Stimulated activated CD4-positive, alpha-beta T cell treated with anti-CD3 and anti-CD28 coated beads, TNF-alpha, amount 100 ng/mL, for 4 hours (primary cell): Measurements from ENCODE around the gene HMG20A.

Source experiments
- DNase-seq, 3 experiments: peaks; one replicate each; pipeline ENCODE4 v3.0.0-alpha.2; 2020; ENCODE audit warnings: low read depth in 3 of 3

The HMG20A gene

GRCh38 chr15:77517579-77517978 lies 96.9 kb downstream of the HMG20A start:
- no peak for DNase-seq

- no peak for DNase-seq
These were observed 97.8 kb downstream of the HMG20A start for GRCh38 chr15:77518458-77518857.

GRCh38 chr15:77519540-77519939 lies 98.9 kb downstream of the HMG20A start:
- DNase-seq, result no peak

GRCh38 chr15:77521206-77521605 lies 100.5 kb downstream of the HMG20A start:
- DNase-seq, result no peak

GRCh38 chr15:77525400-77525811 lies 104.7 kb downstream of the HMG20A start:
- no peak for DNase-seq

GRCh38 chr15:77525907-77526594 lies 105.4 kb downstream of the HMG20A start:
- no peak for DNase-seq

GRCh38 chr15:77526595-77527163 lies 106.0 kb downstream of the HMG20A start:
- DNase-seq, result no peak

GRCh38 chr15:77527164-77527778 lies 106.6 kb downstream of the HMG20A start:
- DNase-seq, result no peak

- DNase-seq, result no peak
These were observed 107.1 kb downstream of the HMG20A start for GRCh38 chr15:77527831-77528231.

GRCh38 chr15:77528290-77528967 lies 107.7 kb downstream of the HMG20A start:
- DNase-seq, result no peak

GRCh38 chr15:77528968-77529319 lies 108.3 kb downstream of the HMG20A start:
- DNase-seq, result no peak

- DNase-seq, result no peak
These were observed 108.9 kb downstream of the HMG20A start for GRCh38 chr15:77529394-77530159.

- DNase-seq, result no peak
These were observed 109.9 kb downstream of the HMG20A start for GRCh38 chr15:77530576-77530975.

GRCh38 chr15:77531191-77532000 lies 110.7 kb downstream of the HMG20A start:
- DNase-seq, result no peak

- no peak for DNase-seq
These were observed 111.5 kb downstream of the HMG20A start for GRCh38 chr15:77532067-77532710.

- DNase-seq, result no peak
These were observed 112.2 kb downstream of the HMG20A start for GRCh38 chr15:77532846-77533245.

- no peak for DNase-seq
These were observed 113.1 kb downstream of the HMG20A start for GRCh38 chr15:77533578-77534430.
